Keratinocyte (primary cell): Measurements from ENCODE around the gene HOMER2. TPM values are rescaled to one million over a fixed set of nuclear protein-coding genes. Genes with fewer than 3 reads are reported as not detected.

ENCODE experiments used
- DNase-seq: peaks from one replicate; pipeline ENCODE4 v3.0.0-alpha.2; 2011; ENCODE audit warnings: low read depth, missing footprints, low spot score
- FAIRE-seq: peaks from 2 replicates; lab custom pipeline; 2011; peaks lifted over from hg19 to GRCh38; lab: Jason Lieb, UNC
- H2AFZ ChIP-seq: 2 replicates; pipeline ENCODE4 v1.6.0; 2012; ENCODE audit warnings: low read length, control low read depth, inconsistent platforms; ENCODE audit not compliant: control insufficient read depth
- H3K27ac ChIP-seq: 2 replicates; pipeline ENCODE4 v1.5.1; 2011; ENCODE audit warnings: low read length; ENCODE audit not compliant: control insufficient read depth, insufficient read depth
- H3K27me3 ChIP-seq: 3 replicates; pipeline ENCODE4 v1.6.0; 2011; ENCODE audit warnings: low read length; ENCODE audit not compliant: control insufficient read depth, insufficient read depth; ENCODE audit errors: extremely low read depth
- H3K36me3 ChIP-seq, 2 experiments: 2 replicates in 1 of 2; 3 replicates in 1 of 2; pipeline ENCODE4 v1.5.1; 2011; ENCODE audit warnings: low read length in 2 of 2, mild to moderate bottlenecking in 1 of 2; ENCODE audit not compliant: control insufficient read depth in 2 of 2, insufficient read depth in 2 of 2; ENCODE audit errors: extremely low read depth in 1 of 2
- H3K4me1 ChIP-seq: 3 replicates; pipeline ENCODE4 v1.5.1; 2011; ENCODE audit warnings: low read length; ENCODE audit not compliant: control insufficient read depth, insufficient read depth; ENCODE audit errors: extremely low read depth
- H3K4me2 ChIP-seq: 3 replicates; pipeline ENCODE4 v1.6.0; 2011; ENCODE audit warnings: low read depth, low read length; ENCODE audit not compliant: control insufficient read depth, insufficient read depth; ENCODE audit errors: extremely low read depth
- H3K4me3 ChIP-seq, 3 experiments: fragments of 200-600 bp in 1 of 3; sonication (generic) in 1 of 3; 2 replicates in 2 of 3; 3 replicates in 1 of 3; pipeline ENCODE4 v1.5.1; 2011 to 2016; ENCODE audit warnings: low read length in 3 of 3, mild to moderate bottlenecking in 3 of 3, control low read depth in 2 of 3, inconsistent platforms in 1 of 3, low read depth in 1 of 3, mixed read lengths in 1 of 3, mixed run types in 1 of 3, moderate library complexity in 1 of 3; ENCODE audit not compliant: control insufficient read depth in 2 of 3, insufficient read depth in 2 of 3; ENCODE audit errors: extremely low read depth in 1 of 3
- H3K79me2 ChIP-seq: 2 replicates; pipeline ENCODE4 v1.6.0; 2012; ENCODE audit warnings: low read length; ENCODE audit not compliant: control insufficient read depth, insufficient read depth
- H3K9ac ChIP-seq: 3 replicates; pipeline ENCODE4 v1.6.0; 2011; ENCODE audit warnings: low read length; ENCODE audit not compliant: control insufficient read depth, insufficient read depth; ENCODE audit errors: extremely low read depth
- H3K9me1 ChIP-seq: 3 replicates; pipeline ENCODE4 v1.6.0; 2011; ENCODE audit warnings: low read length; ENCODE audit not compliant: control insufficient read depth, insufficient read depth; ENCODE audit errors: extremely low read depth
- H3K9me3 ChIP-seq: 2 replicates; pipeline ENCODE4 v1.5.1; 2012; ENCODE audit warnings: low read depth, low read length; ENCODE audit not compliant: control insufficient read depth
- H4K20me1 ChIP-seq: 3 replicates; pipeline ENCODE4 v1.6.0; 2011; ENCODE audit warnings: low read length; ENCODE audit not compliant: control insufficient read depth, insufficient read depth; ENCODE audit errors: extremely low read depth
- EZH2 ChIP-seq: IDR thresholded peaks from one replicate; pipeline ENCODE4 v1.6.1; 2012; ENCODE audit warnings: inconsistent platforms, mild to moderate bottlenecking, low read length, moderate library complexity
- dilution Hi-C: fragments of 300-500 bp; cut with MboI; formaldehyde crosslinking; loops from one replicate; pipeline ENCODE4 v1.7.0; 2020; ENCODE audit warnings: low sequenced_read_pairs; ENCODE audit not compliant: extremely low pct_ligation_motif_present
- polyA plus RNA-seq, 5 experiments: library from polyadenylated mRNA; depleted of rRNA in 3 of 5; stranded (reverse) in 3 of 5; stranded (forward) in 1 of 5; unstranded in 1 of 5; fragments of >200 nt; gene quantifications; 1 replicate in 1 of 5; 2 replicates in 3 of 5; 3 replicates in 1 of 5; pipeline versions ENCODE4 v1.2.1 to v1.2.3, GENCODE V29; 2011 to 2012; ENCODE audit warnings: missing spikeins in 2 of 5, low read depth in 1 of 5, low replicate concordance in 1 of 5
- TF ChIP-seq, protein P1 (sequence below), 3 experiments: IDR thresholded peaks in 1 of 3; conservative IDR thresholded peaks in 1 of 3; optimal IDR thresholded peaks in 1 of 3; 2 replicates in 2 of 3; 3 replicates in 1 of 3; pipeline versions ENCODE3 to v1.5.1; 2011; ENCODE audit warnings: low read length in 3 of 3, mild to moderate bottlenecking in 3 of 3, moderate library complexity in 2 of 3, control low read depth in 1 of 3, inconsistent platforms in 1 of 3; ENCODE audit not compliant: insufficient read depth in 2 of 3; ENCODE audit errors: extremely low read depth in 1 of 3

The HOMER2 gene
- polyA plus RNA-seq, 1 donor (not counting 4 experiments of a cell fraction or from before 2014, with no cell fraction given) = 12.4 TPM

DNA sequence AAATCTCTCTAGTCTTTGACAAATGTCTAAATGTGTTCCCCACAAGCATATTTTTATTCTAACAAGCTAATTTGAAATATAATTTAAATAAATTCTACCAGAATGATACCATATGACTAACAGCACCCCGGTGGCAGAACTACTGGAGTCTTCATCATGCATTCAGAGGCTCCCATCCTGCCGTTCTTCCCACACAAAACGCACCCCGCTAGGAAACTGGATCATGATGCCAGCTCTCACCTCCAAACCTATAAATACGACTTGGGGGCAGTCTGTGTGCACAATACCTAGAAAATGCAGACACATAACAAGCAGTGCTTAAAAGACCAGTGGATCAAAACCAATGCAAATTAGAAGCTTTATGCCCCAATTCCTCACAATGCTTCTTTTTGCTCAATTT is 8.5 kb downstream of the HOMER2 start:
- FAIRE-seq = no peak
- TF ChIP-seq EZH2 = no peak
- TF ChIP-seq, protein P1, sequence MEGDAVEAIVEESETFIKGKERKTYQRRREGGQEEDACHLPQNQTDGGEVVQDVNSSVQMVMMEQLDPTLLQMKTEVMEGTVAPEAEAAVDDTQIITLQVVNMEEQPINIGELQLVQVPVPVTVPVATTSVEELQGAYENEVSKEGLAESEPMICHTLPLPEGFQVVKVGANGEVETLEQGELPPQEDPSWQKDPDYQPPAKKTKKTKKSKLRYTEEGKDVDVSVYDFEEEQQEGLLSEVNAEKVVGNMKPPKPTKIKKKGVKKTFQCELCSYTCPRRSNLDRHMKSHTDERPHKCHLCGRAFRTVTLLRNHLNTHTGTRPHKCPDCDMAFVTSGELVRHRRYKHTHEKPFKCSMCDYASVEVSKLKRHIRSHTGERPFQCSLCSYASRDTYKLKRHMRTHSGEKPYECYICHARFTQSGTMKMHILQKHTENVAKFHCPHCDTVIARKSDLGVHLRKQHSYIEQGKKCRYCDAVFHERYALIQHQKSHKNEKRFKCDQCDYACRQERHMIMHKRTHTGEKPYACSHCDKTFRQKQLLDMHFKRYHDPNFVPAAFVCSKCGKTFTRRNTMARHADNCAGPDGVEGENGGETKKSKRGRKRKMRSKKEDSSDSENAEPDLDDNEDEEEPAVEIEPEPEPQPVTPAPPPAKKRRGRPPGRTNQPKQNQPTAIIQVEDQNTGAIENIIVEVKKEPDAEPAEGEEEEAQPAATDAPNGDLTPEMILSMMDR (optimal IDR thresholded peaks at IDR 0.05 in 1 of 3, IDR thresholded peaks at IDR 0.05 in 1 of 3, conservative IDR thresholded peaks at IDR 0.05 in 1 of 3; ENCODE audit: extremely low read depth in 1 of 3, insufficient read depth in 2 of 3, low read length in 3 of 3) = no peak
- Histone ChIP-seq H3K79me2 (no peaks in the 10 kb centered on the region), H3K4me3 (no peak overlapping the region), H3K9ac (no peak overlapping the region), H3K4me1 (peaks cover 15% of the 10 kb centered on the region), H3K27ac (no peak overlapping the region), H3K36me3 (no peaks in the 10 kb centered on the region), H4K20me1 (no peaks in the 10 kb centered on the region), H3K9me3 (no peaks in the 10 kb centered on the region), H3K27me3 (no peaks in the 10 kb centered on the region), H2AFZ (no peak overlapping the region), H3K4me2 (no peak overlapping the region), H3K9me1 (peaks cover 2% of the 10 kb centered on the region)
- dilution Hi-C loops = no loop called here
- DNase-seq = no peak

DNA sequence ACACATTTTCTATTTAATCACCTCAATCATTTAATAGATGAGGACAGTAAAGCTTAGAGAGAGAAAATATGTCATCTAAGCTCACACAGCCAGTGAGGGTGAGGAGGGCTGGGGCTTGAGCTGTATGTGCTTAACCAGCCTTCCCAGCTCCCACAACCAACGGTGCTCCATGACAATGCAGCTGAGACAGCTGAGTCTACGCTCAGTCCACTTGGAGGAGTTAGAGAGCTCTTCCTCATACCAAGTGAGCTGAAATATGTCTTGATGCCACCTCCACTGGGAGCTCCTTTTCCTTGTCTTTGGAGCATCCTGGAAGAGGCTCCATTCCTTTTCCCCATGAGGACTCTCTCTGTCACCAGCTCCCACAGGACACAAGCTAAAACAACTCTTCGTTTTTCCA is 9.3 kb downstream of the HOMER2 start:
- H3K9ac ChIP-seq = no peak overlapping the region
- dilution Hi-C loops = no loop called here
- no peaks in the 10 kb centered on the region for H3K36me3 ChIP-seq
- H3K9me1 ChIP-seq = peaks cover 2% of the 10 kb centered on the region
- H2AFZ ChIP-seq = no peak overlapping the region
- H4K20me1 ChIP-seq = peaks cover 2% of the 10 kb centered on the region
- no peaks in the 10 kb centered on the region for H3K27me3 ChIP-seq
- TF ChIP-seq EZH2 = no peak
- TF ChIP-seq, protein P1 (optimal IDR thresholded peaks at IDR 0.05 in 1 of 3, IDR thresholded peaks at IDR 0.05 in 1 of 3, conservative IDR thresholded peaks at IDR 0.05 in 1 of 3; ENCODE audit: extremely low read depth in 1 of 3, insufficient read depth in 2 of 3, low read length in 3 of 3) = peak in 2 of 3 experiments; percentile 25 to 34
- no peaks in the 10 kb centered on the region for H3K9me3 ChIP-seq
- H3K4me1 ChIP-seq = peaks cover 15% of the 10 kb centered on the region
- no peaks in the 10 kb centered on the region for H3K79me2 ChIP-seq
- no peak overlapping the region for H3K4me2 ChIP-seq
- FAIRE-seq = no peak
- no peak overlapping the region for H3K4me3 ChIP-seq
- DNase-seq = no peak
- H3K27ac ChIP-seq = no peak overlapping the region
